ENCODE data around the gene CYP2C9. TPM values are rescaled to one million over a fixed set of nuclear protein-coding genes. Genes with fewer than 3 reads are reported as not detected.
"Not testable (repeated sequence)": the region's sequence is repeated elsewhere in the genome, so short reads cannot be mapped to it uniquely, and the experiment has no call there.

CYP2C9 gene
- polyA plus RNA-seq (ENCODE audit: insufficient read length in 12 of 12): 10 to 100 TPM in 1 of 12 donors, not detected in 11; 19.3 TPM
- long read RNA-seq, donor 1, partial matches to known transcripts: 20 of 22 reads
- long read RNA-seq, donor 1, other reads (novel, unspliced or antisense): 0 of 22 reads
- long read RNA-seq, donor 2: 0 reads
- long read RNA-seq, donor 3: 0 reads
- long read RNA-seq, donor 4: 0 reads
- long read RNA-seq, donor 5: 0 reads
- long read RNA-seq, donor 6: 0 reads
- long read RNA-seq, donor 7: 0 reads
- long read RNA-seq, donor 8: 0 reads
- long read RNA-seq, donor 9: 0 reads
- long read RNA-seq, donor 10: 0 reads
- long read RNA-seq, donor 11: 0 reads

DNA sequence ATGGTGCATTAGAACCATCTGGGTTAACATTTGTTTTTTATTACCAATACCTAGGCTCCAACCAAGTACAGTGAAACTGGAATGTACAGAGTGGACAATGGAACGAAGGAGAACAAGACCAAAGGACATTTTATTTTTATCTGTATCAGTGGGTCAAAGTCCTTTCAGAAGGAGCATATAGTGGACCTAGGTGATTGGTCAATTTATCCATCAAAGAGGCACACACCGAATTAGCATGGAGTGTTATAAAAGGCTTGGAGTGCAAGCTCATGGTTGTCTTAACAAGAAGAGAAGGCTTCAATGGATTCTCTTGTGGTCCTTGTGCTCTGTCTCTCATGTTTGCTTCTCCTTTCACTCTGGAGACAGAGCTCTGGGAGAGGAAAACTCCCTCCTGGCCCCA, at the start of gene CYP2C9:
TSS of gene CYP2C9 (plus strand) at position 276 of the 400 bp plus-strand sequence. CDS start at position 301, 25 bp downstream.
- DNase-seq: no peak

DNA sequence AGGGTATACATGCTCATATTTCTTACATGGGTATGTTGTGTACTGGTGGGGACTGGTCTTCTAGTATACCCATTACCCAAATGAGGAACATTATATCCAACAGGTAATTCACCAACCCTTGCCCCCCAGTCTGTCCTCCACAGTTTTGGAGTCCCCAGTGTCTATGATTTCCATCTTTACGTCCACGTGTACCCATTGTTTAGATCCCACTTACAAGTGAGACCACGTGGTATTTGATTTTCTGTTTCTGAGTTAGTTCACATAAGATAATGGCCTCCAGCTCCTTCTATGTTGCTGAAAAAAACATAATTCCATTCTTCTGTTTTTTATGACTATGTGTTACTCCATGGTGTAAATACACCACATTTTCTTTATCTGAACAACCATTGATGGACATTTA, 49.3 kb upstream of the CYP2C9 start:
- no peak for DNase-seq

DNA sequence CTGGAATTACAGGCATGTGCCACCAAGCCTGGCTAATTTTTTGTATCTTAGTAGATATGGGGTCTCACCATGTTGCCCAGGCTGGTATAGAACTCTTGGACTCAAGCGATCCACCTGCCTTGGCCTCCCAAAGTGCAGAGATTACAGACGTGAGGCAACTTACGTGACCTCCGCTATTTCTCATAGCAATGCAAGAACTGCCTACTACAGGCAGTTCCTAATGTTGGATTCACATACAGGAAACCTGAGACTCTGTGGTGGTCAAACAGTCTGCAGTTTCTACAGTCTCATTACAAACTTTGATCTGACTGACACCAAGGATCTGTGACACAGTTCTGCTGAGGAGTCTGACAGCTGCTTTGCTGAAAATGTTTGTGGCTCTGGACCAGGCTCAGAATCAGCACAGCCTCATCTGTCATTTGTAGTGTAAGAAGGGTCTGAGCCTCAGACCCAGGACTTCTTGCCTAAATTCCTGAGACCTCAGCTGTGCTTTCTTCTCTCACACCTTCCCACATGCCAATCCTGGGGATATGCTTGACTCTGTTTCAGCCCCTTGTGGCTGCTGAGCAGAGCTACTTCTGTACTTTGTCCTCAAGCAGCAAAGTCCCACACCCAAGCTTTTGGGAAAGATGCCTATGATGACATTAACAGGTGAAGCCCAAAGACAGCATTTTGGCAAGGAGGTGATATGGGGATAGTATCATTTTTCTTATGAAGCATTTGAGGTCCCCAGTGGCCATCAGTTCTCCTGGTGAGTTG, 48.0 kb upstream of the CYP2C9 start:
- DNase-seq: no peak

DNA sequence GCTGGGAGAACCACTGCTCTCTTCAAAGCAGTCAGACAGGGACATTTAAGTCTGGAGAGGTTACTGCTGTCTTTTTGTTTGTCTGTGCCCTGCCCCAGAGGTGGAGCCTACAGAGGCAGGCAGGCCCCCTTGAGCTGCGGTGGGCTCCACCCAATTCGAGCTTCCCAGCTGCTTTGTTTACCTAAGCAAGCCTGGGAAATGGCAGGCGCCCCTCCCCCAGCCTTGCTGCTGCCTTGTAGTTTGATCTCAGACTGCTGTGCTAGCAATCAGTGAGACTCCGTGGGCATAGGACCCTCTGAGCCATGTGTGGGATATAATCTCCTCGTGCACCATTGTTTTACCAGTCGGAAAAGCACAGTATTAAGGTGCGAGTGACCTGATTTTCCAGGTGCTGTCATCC, 40.0 kb upstream of the CYP2C9 start:
- DNase-seq: not testable (repeated sequence)

DNA sequence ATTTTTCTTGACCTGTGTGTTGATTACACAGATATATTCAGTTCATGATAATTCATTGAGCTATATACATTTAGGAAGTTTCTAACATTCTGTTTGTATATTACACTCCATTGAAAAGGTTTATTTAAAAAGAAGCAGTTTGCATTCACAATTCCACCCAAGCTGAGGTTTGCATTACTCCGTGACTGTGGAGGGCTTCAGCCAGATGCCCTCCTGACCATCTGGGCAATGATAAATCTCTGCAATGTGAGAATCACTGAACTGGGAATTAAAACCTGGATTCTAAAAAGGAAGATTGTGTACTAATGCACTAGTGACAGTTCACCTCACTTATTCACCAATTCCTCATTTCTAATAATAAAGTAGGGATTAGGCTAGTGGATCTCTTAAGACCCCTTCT, 36.4 kb upstream of the CYP2C9 start:
- no peak for DNase-seq

DNA sequence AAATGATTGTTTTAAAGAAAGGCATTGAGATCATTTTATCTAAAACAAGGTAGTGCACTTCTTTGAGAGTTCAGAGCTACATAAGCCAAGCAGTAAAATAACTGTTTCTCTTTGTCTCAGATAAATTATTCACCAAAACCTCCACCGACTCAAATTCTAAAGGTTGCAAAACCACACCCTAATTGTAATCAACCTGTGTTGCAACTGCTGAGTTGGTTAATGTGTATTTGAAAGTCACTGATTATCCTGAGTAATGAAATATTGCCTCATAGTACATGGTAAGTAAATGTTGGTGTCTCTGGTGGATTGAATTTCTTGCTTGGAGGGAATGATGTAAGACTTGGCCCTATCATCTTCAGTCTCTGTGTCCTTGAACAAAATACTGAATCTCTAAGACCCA, 35.9 kb upstream of the CYP2C9 start:
- no peak for DNase-seq

DNA sequence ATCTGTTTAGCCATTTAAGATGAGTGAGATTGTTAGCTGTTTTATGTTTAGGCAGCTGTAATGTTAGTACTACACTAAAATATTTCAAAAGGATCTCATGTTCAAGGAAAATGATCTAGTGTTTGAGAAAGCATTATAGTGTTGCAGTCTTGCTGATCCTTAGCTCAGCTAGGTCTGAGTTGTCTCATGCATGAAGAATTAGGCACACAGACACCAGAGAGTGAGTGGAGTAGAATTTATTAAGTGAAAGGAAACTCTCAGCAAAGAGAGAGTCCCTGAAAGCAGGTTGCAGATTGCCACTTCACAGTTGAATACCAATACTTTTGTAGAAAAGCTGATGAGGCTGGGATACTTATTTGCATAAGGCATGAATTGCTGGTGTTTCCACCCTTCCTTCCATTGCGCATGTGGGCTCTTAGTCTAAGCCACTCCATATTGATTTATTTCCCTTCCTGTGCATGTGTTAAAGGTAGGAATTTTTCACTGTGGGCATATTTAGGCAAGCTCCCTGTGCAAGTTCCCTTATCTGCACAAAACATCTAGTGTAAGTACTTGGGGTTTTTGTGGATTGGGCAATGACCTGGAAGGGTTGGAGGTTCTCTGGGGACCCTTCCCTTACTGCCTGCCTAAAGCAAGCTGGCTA, 33.8 kb upstream of the CYP2C9 start:
- DNase-seq: not testable (repeated sequence)

DNA sequence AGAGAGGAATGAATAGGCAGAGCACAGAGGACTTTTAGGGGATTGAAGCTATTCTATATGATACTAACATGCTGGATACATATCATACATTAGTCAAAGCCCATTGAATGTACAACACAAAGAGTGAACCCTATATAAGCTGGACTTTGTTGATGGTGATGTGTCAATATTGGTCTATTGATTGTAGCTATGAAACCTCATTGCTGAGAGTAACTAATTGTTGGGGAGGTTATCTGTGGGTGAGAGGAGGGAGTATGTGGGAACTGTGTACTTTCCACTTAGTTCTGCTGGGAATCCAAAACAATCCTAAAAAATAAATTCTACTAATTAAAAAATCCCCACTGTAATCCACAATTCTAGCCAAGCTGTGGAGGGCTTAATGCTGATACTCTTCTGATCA, 22.0 kb upstream of the CYP2C9 start:
- no peak for DNase-seq

DNA sequence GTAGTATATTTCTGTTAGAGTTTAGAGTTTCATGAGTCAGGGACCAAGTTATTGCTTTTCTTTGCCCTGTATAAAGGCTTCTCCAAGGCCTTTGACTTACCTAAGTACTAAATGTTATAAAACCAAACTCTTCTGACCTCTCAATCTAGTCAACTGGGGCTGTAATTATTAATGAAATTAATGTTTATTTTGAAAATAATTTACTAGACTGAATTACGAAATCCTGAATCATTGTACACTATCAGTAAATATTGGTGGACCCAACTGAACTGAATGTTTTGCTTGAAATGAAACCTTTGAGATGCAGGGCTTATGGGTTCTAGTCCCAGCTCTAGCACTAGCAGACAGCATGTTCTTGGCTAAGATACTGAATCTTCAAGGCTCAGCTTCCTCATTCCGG, 1.7 kb upstream of the CYP2C9 start:
- DNase-seq: no peak

DNA sequence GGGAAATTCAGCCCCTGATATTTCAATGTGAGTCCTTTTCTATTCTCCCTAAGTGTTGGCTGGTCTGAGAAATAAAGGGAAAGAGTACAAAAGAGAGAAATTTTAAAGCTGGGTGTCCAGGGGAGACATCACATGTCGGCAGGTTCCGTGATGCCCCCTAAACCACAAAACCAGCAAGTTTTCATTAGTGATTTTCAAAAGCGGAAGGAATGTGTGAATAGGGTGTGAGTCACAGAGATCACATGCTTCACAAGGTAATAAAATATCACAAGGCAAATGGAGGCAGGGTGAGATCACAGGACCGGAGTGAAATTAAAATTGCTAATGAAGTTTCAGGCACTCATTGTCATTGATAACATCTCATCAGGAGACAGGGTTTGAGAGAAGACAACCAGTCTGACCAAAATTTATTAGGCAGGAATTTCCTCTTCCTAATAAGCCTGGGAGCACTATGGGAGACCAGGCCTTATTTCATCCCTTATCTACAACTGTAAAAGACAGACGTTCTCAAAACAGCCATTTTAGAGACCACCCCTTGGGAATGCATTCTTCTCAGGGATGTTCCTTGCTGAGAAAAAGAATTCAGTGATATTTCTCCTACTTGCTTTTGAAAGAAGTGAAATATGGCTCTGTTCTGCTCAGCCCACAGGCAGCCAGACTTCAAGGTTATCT, 5.1 kb downstream of the CYP2C9 start:
- not testable (repeated sequence) for DNase-seq

DNA sequence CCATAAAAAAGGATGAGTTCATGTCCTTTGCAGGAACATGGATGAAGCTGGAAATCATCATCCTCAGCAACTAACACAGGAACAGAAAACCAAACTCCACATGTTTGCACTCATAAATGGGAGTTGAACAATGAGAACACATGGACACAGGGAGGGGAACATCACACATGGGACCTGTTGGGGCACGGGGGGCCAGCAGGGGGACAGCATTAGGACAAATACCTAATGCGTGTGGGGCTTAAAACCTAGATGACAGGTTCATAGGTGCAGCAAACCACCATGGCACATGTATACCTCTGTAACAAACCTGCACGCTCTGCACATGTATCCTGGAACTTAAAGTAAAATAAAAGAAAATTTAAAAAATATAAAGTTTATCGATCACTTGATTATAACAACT, 7.7 kb downstream of the CYP2C9 start:
- not testable (repeated sequence) for DNase-seq

DNA sequence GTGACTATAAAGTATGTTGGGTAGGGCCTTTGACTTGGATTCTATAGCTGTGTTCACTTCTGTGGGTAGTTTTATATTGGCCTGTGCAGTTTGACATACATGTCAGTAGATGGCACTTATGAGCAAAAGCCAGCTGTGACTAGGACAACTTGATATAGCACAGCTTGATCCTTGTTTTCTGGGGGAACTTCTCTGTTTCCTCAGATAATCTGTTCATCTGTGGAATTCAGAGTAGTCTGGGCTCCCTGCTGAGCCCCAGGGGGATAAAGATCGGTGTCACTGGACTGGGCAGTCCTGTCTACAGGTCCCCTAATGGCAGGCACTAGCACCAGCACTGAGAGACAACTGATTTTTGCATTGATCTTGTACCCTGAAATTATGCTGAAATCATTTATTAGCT, 25.4 kb downstream of the CYP2C9 start:
- no peak for DNase-seq

DNA sequence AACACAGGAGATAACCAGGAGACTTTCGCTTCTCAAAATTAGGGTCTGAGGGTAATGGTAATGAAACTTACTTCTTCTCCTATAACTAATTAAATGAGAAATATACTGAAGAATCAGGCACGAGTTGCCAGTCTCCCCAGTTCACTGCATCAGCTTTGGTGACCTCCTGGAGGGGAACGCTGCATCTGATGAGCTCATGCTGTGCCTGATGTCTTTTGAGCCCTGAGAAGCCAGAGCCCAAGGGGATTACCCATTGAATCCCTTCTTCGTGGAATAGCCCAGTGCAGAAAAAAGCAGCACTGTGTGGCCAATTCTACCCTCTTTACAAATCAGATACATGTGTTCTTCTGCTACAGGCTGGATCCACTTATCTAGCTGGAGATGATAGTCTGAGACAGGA, 45.1 kb downstream of the CYP2C9 start:
- DNase-seq: no peak

DNA sequence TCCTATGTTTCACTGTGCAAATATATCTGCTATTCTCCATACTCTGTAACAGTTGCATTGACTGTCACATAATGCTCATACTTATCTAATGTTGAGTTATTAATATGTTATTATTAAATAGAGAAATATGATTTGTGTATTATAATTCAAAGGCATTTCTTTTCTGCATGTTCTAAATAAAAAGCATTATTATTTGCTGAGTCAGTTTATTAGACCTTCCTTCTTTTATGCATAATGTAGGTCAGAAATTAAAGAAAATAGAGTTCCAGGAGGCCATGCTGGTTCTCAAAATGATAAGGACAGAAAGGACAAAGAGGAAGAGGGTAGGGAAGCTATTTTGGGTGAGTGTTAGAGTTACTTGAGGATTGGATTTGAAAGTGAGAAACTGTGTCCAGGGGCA, 50.7 kb downstream of the CYP2C9 start:
- DNase-seq: no peak

DNA sequence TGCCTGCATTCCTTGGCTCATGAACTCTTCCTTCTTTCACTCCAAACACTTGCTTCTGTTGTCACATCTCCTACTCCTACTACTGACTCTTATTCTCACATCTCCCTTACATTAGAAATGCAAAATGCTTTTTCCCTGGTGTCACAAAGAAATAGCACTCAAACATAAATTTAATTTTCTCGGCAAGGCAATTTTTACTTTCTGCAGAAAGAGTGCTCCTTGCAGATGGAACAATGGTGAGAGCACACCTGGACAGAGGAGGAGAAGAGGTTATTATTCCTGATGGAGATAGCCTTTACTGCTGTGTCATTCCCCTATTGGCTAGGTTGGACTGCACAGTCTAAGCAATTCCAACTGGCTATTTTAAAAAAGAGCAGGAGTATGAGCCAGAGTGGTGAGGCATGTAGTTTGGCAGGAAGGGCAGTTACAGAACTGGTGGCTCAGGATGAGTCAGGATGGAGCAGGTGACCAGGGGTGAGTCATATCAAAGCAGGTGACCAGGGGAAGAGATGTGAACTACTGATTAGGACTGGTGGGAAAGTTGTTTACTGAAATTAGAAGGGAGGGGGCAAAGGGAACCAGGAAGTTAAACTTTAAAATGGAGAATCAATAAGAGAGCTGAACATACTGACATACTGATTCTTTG, 52.9 kb downstream of the CYP2C9 start:
- DNase-seq: no peak

DNA sequence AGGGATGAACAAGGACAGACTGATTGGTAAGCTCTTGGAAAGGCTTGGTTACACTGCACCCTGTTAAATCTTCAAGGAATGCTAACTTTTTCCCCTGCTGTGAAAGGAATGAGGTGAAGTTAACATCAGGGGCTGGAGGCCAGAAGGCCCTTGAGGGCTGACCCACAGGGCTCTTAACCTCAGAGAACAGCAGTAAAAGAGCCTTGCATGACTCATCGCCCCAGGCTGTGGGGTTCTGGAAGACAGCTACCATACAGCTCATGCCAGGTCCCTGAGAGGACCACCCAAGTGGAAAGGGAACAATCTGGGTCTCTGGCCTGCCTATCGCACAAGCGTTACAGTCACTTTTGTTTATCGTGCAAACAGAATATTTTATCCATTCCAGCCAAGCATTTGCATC, 54.4 kb downstream of the CYP2C9 start:
- DNase-seq: no peak

DNA sequence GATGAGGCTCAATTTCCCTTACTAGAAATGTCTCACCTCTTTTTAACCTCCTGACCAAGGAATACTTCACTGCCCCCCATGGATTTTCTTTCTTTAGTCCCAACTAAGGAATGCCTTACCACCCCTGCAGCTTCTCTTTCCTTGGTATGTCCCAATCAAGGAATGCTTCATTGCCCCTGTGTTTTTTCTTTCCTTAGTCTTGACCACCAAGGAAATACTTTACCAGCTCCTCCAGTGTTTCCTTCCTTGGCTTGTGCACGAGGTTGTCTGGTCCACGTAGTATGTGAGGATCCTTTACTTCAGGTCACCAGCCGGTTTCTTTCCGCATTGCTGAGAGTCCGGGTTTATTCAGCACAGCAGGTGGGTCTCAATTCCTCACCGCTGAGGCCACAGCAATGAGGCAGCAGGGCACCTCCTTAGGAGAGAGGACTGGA, 59.3 kb downstream of the CYP2C9 start:
- no peak for DNase-seq

DNA sequence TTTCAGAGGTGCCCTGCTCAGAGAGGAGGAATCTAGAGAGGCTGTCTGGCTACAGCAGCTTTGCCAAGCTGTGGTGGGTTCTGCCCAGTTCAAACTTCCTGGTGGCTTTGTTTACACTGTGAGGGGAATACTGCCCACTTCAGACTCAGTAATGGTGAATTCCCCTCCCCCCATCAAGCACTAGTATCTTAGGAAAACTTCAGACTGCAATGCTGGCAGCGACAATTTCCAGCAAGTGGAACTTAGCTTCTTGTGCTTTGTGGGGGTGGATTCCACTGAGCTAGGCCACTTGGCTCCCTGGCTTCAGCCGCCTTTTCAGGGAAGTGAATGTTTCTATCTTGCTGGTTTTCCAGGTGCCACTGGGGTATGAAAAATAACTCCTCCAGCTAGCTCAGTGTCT, 88.0 kb downstream of the CYP2C9 start:
- DNase-seq: no peak

DNA sequence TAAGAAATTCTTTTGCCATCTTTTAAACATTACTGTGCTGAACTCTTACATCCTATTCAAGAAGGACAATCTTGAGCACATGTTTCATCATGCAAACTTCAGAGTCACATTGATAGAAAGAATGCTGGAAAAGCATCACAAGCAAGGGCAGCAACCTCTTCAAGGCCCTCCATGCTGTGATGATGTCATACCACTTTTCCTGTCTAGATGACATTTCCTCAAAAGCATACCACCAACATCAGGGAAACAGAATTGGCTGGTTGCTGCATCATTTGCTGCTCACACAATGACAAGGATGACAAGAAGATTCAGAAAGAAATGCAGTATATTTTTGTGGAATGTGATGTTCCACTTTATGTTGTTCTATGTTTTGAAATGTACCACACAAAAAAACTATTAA, 93.2 kb downstream of the CYP2C9 start:
- no peak for DNase-seq

DNA sequence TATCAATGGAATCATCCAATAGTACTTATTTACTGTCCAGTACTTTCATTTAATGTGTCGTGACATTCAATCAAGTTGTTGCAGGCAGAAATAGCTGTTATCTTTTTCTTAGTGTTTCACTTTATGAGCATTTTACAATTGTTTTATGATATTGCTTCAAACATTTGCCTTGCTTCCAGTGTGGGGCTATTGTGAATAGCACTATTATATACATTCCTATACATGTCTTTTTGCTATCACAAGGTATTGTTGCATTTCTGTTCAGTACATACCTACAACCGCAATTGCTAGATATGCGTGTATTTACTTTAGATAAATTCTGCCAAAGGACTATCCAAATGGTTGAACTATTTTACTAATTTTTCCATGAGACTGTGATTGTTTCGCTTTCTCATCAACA, 95.9 kb downstream of the CYP2C9 start:
- no peak for DNase-seq

All from muscle of arm (tissue), 14 donors.